ENCODE measurements around the gene LUM. TPM values are rescaled to one million over a fixed set of nuclear protein-coding genes. Genes with fewer than 3 reads are reported as not detected.

Gene LUM
- total RNA-seq, 3 donors from 2014 or later: 22.1 to 83.2 (median 68.5) TPM

- ATAC-seq (no peak), DNase-seq (no peak)
- H3K9me3 ChIP-seq: no peaks in the 10 kb centered on the region
- TF ChIP-seq CTCF (IDR thresholded peaks at IDR 0.05): no peak
- no peaks in the 10 kb centered on the region for H3K4me1 ChIP-seq (ENCODE audit: low read depth)
- no peaks in the 10 kb centered on the region for H3K36me3 ChIP-seq (ENCODE audit: low read depth)
- H3K4me3 ChIP-seq: no peak overlapping the region
- intact Hi-C loops (cut with DNase I, micrococcal nuclease): no loop called here
These were observed 12.1 kb upstream of the LUM start for GRCh38 chr12:91123236-91123916.

- ATAC-seq (no peak), DNase-seq (no peak)
- H3K36me3 ChIP-seq (ENCODE audit: low read depth): no peaks in the 10 kb centered on the region
- no peak for TF ChIP-seq CTCF (IDR thresholded peaks at IDR 0.05)
- no peak overlapping the region for H3K4me3 ChIP-seq
- H3K4me1 ChIP-seq (ENCODE audit: low read depth): no peaks in the 10 kb centered on the region
- intact Hi-C loops (cut with DNase I, micrococcal nuclease): no loop called here
- H3K9me3 ChIP-seq: no peaks in the 10 kb centered on the region
These were observed 9.5 kb upstream of the LUM start for GRCh38 chr12:91120781-91121180.

- no peaks in the 10 kb centered on the region for H3K4me1 ChIP-seq (ENCODE audit: low read depth)
- ATAC-seq: no peak
- intact Hi-C loops (cut with DNase I, micrococcal nuclease): no loop called here
- TF ChIP-seq CTCF (IDR thresholded peaks at IDR 0.05): no peak
- no peak for DNase-seq
- H3K9me3 ChIP-seq: no peaks in the 10 kb centered on the region
- H3K4me3 ChIP-seq: no peak overlapping the region
- no peaks in the 10 kb centered on the region for H3K36me3 ChIP-seq (ENCODE audit: low read depth)
These were observed 7.8 kb upstream of the LUM start for GRCh38 chr12:91119089-91119488.

GRCh38 chr12:91113621-91114020, 2.3 kb upstream of the LUM start:
- DNase-seq: no peak
- intact Hi-C loops (cut with DNase I, micrococcal nuclease): no loop called here
- no peak for TF ChIP-seq CTCF (IDR thresholded peaks at IDR 0.05)
- Histone ChIP-seq H3K9me3 (no peaks in the 10 kb centered on the region), H3K4me1 (ENCODE audit: low read depth) (no peaks in the 10 kb centered on the region), H3K36me3 (ENCODE audit: low read depth) (no peaks in the 10 kb centered on the region), H3K4me3 (no peak overlapping the region)
- ATAC-seq: no peak

GRCh38 chr12:91110311-91110924, 876 bp downstream of the LUM start:
- Histone ChIP-seq H3K9me3 (no peaks in the 10 kb centered on the region), H3K36me3 (ENCODE audit: low read depth) (no peaks in the 10 kb centered on the region), H3K4me1 (ENCODE audit: low read depth) (no peaks in the 10 kb centered on the region), H3K4me3 (no peak overlapping the region)
- DNase-seq (no peak), ATAC-seq (no peak)
- TF ChIP-seq CTCF (IDR thresholded peaks at IDR 0.05): no peak
- intact Hi-C loops (cut with DNase I, micrococcal nuclease): no loop called here
